ENCODE measurements around the gene SBF2.
"Not testable (repeated sequence)": the region's sequence is repeated elsewhere in the genome, so short reads cannot be mapped to it uniquely, and the experiment has no call there.

SBF2 gene

GRCh38 chr11:10263929-10264328 lies 30.1 kb downstream of the SBF2 start:
- DNase-seq = no peak

- no peak for DNase-seq
These were observed 32.2 kb downstream of the SBF2 start for GRCh38 chr11:10261821-10262220.

GRCh38 chr11:10257478-10257877 lies 36.5 kb downstream of the SBF2 start:
- no peak for DNase-seq

GRCh38 chr11:10255388-10256125 lies 38.5 kb downstream of the SBF2 start:
- DNase-seq = no peak

GRCh38 chr11:10249448-10250131 lies 44.4 kb downstream of the SBF2 start:
- DNase-seq = not testable (repeated sequence)

GRCh38 chr11:10247011-10247410 lies 47.0 kb downstream of the SBF2 start:
- DNase-seq = no peak

- no peak for DNase-seq
These were observed 50.0 kb downstream of the SBF2 start for GRCh38 chr11:10243896-10244575.

GRCh38 chr11:10236840-10237239 lies 57.2 kb downstream of the SBF2 start:
- DNase-seq = no peak

GRCh38 chr11:10233581-10233980 lies 60.4 kb downstream of the SBF2 start:
- no peak for DNase-seq

- no peak for DNase-seq
These were observed 61.3 kb downstream of the SBF2 start for GRCh38 chr11:10232756-10233155.

- not testable (repeated sequence) for DNase-seq
These were observed 62.2 kb downstream of the SBF2 start for GRCh38 chr11:10231803-10232202.

- no peak for DNase-seq
These were observed 68.5 kb downstream of the SBF2 start for GRCh38 chr11:10225553-10225952.

- DNase-seq = no peak
These were observed 71.6 kb downstream of the SBF2 start for GRCh38 chr11:10222399-10222798.

GRCh38 chr11:10221342-10221741 lies 72.7 kb downstream of the SBF2 start:
- no peak for DNase-seq

- no peak for DNase-seq
These were observed 82.5 kb downstream of the SBF2 start for GRCh38 chr11:10211470-10211869.

GRCh38 chr11:10209326-10209725 lies 84.7 kb downstream of the SBF2 start:
- no peak for DNase-seq

GRCh38 chr11:10208131-10208575 lies 85.9 kb downstream of the SBF2 start:
- DNase-seq = no peak

GRCh38 chr11:10205928-10206327 lies 88.1 kb downstream of the SBF2 start:
- no peak for DNase-seq

- DNase-seq = no peak
These were observed 90.0 kb downstream of the SBF2 start for GRCh38 chr11:10204021-10204420.

GRCh38 chr11:10201343-10201742 lies 92.7 kb downstream of the SBF2 start:
- no peak for DNase-seq

GRCh38 chr11:10197091-10197490 lies 96.9 kb downstream of the SBF2 start:
- no peak for DNase-seq

- no peak for DNase-seq
These were observed 102.0 kb downstream of the SBF2 start for GRCh38 chr11:10192036-10192435.

GRCh38 chr11:10181811-10182210 lies 112.2 kb downstream of the SBF2 start:
- DNase-seq = no peak

- DNase-seq = no peak
These were observed 129.4 kb downstream of the SBF2 start for GRCh38 chr11:10164621-10165020.
